ENCODE results near the gene DLGAP1.
"Not testable (repeated sequence)": the region's sequence is repeated elsewhere in the genome, so short reads cannot be mapped to it uniquely, and the experiment has no call there.

DLGAP1 gene

GRCh38 chr18:3610813-3611212 lies 844.3 kb downstream of the DLGAP1 start:
- no peak for DNase-seq

- DNase-seq: no peak
These were observed 844.9 kb downstream of the DLGAP1 start for GRCh38 chr18:3610188-3610708.

- no peak for DNase-seq
These were observed 846.6 kb downstream of the DLGAP1 start for GRCh38 chr18:3608488-3608887.

GRCh38 chr18:3608099-3608453 lies 847.0 kb downstream of the DLGAP1 start:
- DNase-seq: not testable (repeated sequence)

- DNase-seq: no peak
These were observed 847.6 kb downstream of the DLGAP1 start for GRCh38 chr18:3607309-3608098.

- DNase-seq: not testable (repeated sequence)
These were observed 848.2 kb downstream of the DLGAP1 start for GRCh38 chr18:3606863-3607262.

GRCh38 chr18:3605954-3606443 lies 849.1 kb downstream of the DLGAP1 start:
- peak; percentile 64 for DNase-seq

- no peak for DNase-seq
These were observed 849.6 kb downstream of the DLGAP1 start for GRCh38 chr18:3605486-3605952.

GRCh38 chr18:3604498-3605408 lies 850.4 kb downstream of the DLGAP1 start:
- peak; percentile 89 for DNase-seq

GRCh38 chr18:3604235-3604497 lies 850.9 kb downstream of the DLGAP1 start:
- no peak for DNase-seq

- peak; percentile 78 for DNase-seq
These were observed 851.5 kb downstream of the DLGAP1 start for GRCh38 chr18:3603421-3604234.

- DNase-seq: not testable (repeated sequence)
These were observed 853.9 kb downstream of the DLGAP1 start for GRCh38 chr18:3601106-3601755.

- no peak for DNase-seq
These were observed 855.2 kb downstream of the DLGAP1 start for GRCh38 chr18:3599861-3600260.

GRCh38 chr18:3599195-3599594 lies 855.9 kb downstream of the DLGAP1 start:
- DNase-seq: no peak

- no peak for DNase-seq
These were observed 856.5 kb downstream of the DLGAP1 start for GRCh38 chr18:3598581-3598980.

- DNase-seq: no peak
These were observed 857.4 kb downstream of the DLGAP1 start for GRCh38 chr18:3597409-3598357.

- DNase-seq: peak; percentile 74
These were observed 858.3 kb downstream of the DLGAP1 start for GRCh38 chr18:3596637-3597384.

- no peak for DNase-seq
These were observed 858.8 kb downstream of the DLGAP1 start for GRCh38 chr18:3596324-3596636.

- DNase-seq: peak; percentile 79
These were observed 859.5 kb downstream of the DLGAP1 start for GRCh38 chr18:3595369-3596273.

Data from activated CD4-positive, alpha-beta T cell treated with anti-CD3 and anti-CD28 coated beads, Interleukin-2, amount 50 U/mL, for 16 hours (primary cell).